ENCODE data around the gene GORASP2.

GORASP2 gene

GRCh38 chr2:170925923-170926322 is 3.1 kb upstream of the GORASP2 start:
- TF ChIP-seq, protein P1, sequence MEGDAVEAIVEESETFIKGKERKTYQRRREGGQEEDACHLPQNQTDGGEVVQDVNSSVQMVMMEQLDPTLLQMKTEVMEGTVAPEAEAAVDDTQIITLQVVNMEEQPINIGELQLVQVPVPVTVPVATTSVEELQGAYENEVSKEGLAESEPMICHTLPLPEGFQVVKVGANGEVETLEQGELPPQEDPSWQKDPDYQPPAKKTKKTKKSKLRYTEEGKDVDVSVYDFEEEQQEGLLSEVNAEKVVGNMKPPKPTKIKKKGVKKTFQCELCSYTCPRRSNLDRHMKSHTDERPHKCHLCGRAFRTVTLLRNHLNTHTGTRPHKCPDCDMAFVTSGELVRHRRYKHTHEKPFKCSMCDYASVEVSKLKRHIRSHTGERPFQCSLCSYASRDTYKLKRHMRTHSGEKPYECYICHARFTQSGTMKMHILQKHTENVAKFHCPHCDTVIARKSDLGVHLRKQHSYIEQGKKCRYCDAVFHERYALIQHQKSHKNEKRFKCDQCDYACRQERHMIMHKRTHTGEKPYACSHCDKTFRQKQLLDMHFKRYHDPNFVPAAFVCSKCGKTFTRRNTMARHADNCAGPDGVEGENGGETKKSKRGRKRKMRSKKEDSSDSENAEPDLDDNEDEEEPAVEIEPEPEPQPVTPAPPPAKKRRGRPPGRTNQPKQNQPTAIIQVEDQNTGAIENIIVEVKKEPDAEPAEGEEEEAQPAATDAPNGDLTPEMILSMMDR (conservative IDR thresholded peaks at IDR 0.05; ENCODE audit: low read depth, low read length): no peak
- Histone ChIP-seq H3K79me2 (ENCODE audit: insufficient read depth, low read depth) (peaks cover 16% of the 10 kb centered on the region), H3K4me2 (no peak overlapping the region), H2AFZ (ENCODE audit: low read depth) (no peak overlapping the region), H3K36me3 (ENCODE audit: insufficient read depth) (no peaks in the 10 kb centered on the region), H4K20me1 (ENCODE audit: insufficient read depth) (no peaks in the 10 kb centered on the region), H3K4me3 (IDR thresholded peaks at IDR 0.05; ENCODE audit: insufficient read depth, low read depth, low read length) (no peak overlapping the region), H3K27me3 (ENCODE audit: insufficient read depth, low read depth) (no peaks in the 10 kb centered on the region), H3K9ac (no peak overlapping the region), H3K27ac (no peak overlapping the region), H3K4me1 (ENCODE audit: low read depth, poor library complexity, severe bottlenecking) (peaks cover 13% of the 10 kb centered on the region)

- Histone ChIP-seq H3K27me3 (ENCODE audit: insufficient read depth, low read depth) (no peaks in the 10 kb centered on the region), H3K9ac (no peak overlapping the region), H3K79me2 (ENCODE audit: insufficient read depth, low read depth) (peaks cover 25% of the 10 kb centered on the region), H4K20me1 (ENCODE audit: insufficient read depth) (no peaks in the 10 kb centered on the region), H3K36me3 (ENCODE audit: insufficient read depth) (no peaks in the 10 kb centered on the region), H3K27ac (no peak overlapping the region), H3K4me2 (no peak overlapping the region), H3K4me3 (IDR thresholded peaks at IDR 0.05; ENCODE audit: insufficient read depth, low read depth, low read length) (no peak overlapping the region), H3K4me1 (ENCODE audit: low read depth, poor library complexity, severe bottlenecking) (peaks cover 22% of the 10 kb centered on the region), H2AFZ (ENCODE audit: low read depth) (no peak overlapping the region)
- TF ChIP-seq, protein P1 (conservative IDR thresholded peaks at IDR 0.05; ENCODE audit: low read depth, low read length): no peak
Measured at GRCh38 chr2:170926743-170927297, 2.2 kb upstream of the GORASP2 start.

GRCh38 chr2:170928036-170928823 is 823 bp upstream of the GORASP2 start:
- Histone ChIP-seq H3K27me3 (ENCODE audit: insufficient read depth, low read depth) (no peaks in the 10 kb centered on the region), H2AFZ (ENCODE audit: low read depth) (peak overlapping the region; percentile 93), H3K36me3 (ENCODE audit: insufficient read depth) (no peaks in the 10 kb centered on the region), H3K4me3 (IDR thresholded peaks at IDR 0.05; ENCODE audit: insufficient read depth, low read depth, low read length) (no peak overlapping the region), H3K9ac (peak overlapping the region; percentile 96; the same call in 1 of the 2 replicates), H3K27ac (peak overlapping the region; percentile 66), H3K4me1 (ENCODE audit: low read depth, poor library complexity, severe bottlenecking) (peaks cover 31% of the 10 kb centered on the region), H4K20me1 (ENCODE audit: insufficient read depth) (no peaks in the 10 kb centered on the region; the same call in 1 of the 2 replicates), H3K4me2 (peak overlapping the region; percentile 74), H3K79me2 (ENCODE audit: insufficient read depth, low read depth) (peaks cover 39% of the 10 kb centered on the region)
- TF ChIP-seq, protein P1 (conservative IDR thresholded peaks at IDR 0.05; ENCODE audit: low read depth, low read length): no peak

GRCh38 chr2:170929686-170930050 is 615 bp downstream of the GORASP2 start:
- TF ChIP-seq, protein P1 (conservative IDR thresholded peaks at IDR 0.05; ENCODE audit: low read depth, low read length): no peak

More at GRCh38 chr2:170929686-170930050, 615 bp downstream of the GORASP2 start:
- no peaks in the 10 kb centered on the region for H3K27me3 ChIP-seq (ENCODE audit: insufficient read depth, low read depth)
- H2AFZ ChIP-seq (ENCODE audit: low read depth): peak overlapping the region; percentile 65
- H3K4me3 ChIP-seq (IDR thresholded peaks at IDR 0.05; ENCODE audit: insufficient read depth, low read depth, low read length): peak overlapping the region; percentile 93
- H4K20me1 ChIP-seq (ENCODE audit: insufficient read depth): no peaks in the 10 kb centered on the region; the same call in 1 of the 2 replicates
- peaks cover 54% of the 10 kb centered on the region for H3K79me2 ChIP-seq (ENCODE audit: insufficient read depth, low read depth)
- H3K27ac ChIP-seq: peak overlapping the region; percentile 83
- no peaks in the 10 kb centered on the region for H3K36me3 ChIP-seq (ENCODE audit: insufficient read depth)
- H3K4me1 ChIP-seq (ENCODE audit: low read depth, poor library complexity, severe bottlenecking): peaks cover 31% of the 10 kb centered on the region
- peak overlapping the region; percentile 96 for H3K9ac ChIP-seq
- peak overlapping the region; percentile 89 for H3K4me2 ChIP-seq

All from KMS-11 (cell line).